SU-DHL-6 (cell line): ENCODE data around the gene HTR2B.

Experiments used
- H2AFZ ChIP-seq: fragments of 200-600 bp; sonication (generic); 2 replicates; pipeline ENCODE4 v1.6.1; 2014; ENCODE audit warnings: low read depth, mild to moderate bottlenecking, moderate library complexity, mixed read lengths, antibody characterized with exemption, low read length; ENCODE audit not compliant: severe bottlenecking
- H3F3A ChIP-seq: fragments of 200-600 bp; shearing (Covaris generic); 2 replicates; pipeline ENCODE4 v1.6.0; 2016; ENCODE audit warnings: antibody characterized with exemption, mild to moderate bottlenecking; ENCODE audit not compliant: insufficient read depth
- H3K27ac ChIP-seq: fragments of 200-600 bp; sonication (generic); 2 replicates; pipeline ENCODE4 v1.5.1; 2016; ENCODE audit warnings: low read depth, mild to moderate bottlenecking, low read length, moderate library complexity, mixed read lengths
- H3K27me3 ChIP-seq: fragments of 200-600 bp; sonication (generic), shearing (Covaris generic); 2 replicates; pipeline ENCODE4 v1.6.0; 2014; ENCODE audit warnings: mild to moderate bottlenecking, low read length
- H3K36me3 ChIP-seq: fragments of 200-600 bp; sonication (generic); 2 replicates; pipeline ENCODE4 v1.6.1; 2014; ENCODE audit warnings: mild to moderate bottlenecking, low read length, mixed read lengths
- H3K4me2 ChIP-seq: fragments of 300-600, 200-600 bp; shearing (Covaris generic), sonication (generic); 2 replicates; pipeline ENCODE4 v1.6.0; 2014; ENCODE audit warnings: low read length, low read depth, mild to moderate bottlenecking; ENCODE audit not compliant: poor library complexity, severe bottlenecking
- H3K4me3 ChIP-seq: fragments of 200-600 bp; sonication (generic); 2 replicates; pipeline ENCODE4 v1.5.1; 2014; ENCODE audit warnings: antibody characterized with exemption, low read length, mild to moderate bottlenecking, mixed read lengths; ENCODE audit not compliant: insufficient read depth, poor library complexity, severe bottlenecking
- H3K79me2 ChIP-seq: fragments of 200-600 bp; sonication (generic); 2 replicates; pipeline ENCODE4 v1.6.1; 2014; ENCODE audit warnings: mild to moderate bottlenecking, low read length, moderate library complexity; ENCODE audit not compliant: insufficient read depth
- H3K9ac ChIP-seq: fragments of 200-600 bp; sonication (generic); 2 replicates; pipeline ENCODE4 v1.7.0; 2014; ENCODE audit warnings: mild to moderate bottlenecking, low read length
- H3K9me2 ChIP-seq: fragments of 200-600 bp; sonication (generic); replicated peaks from 2 replicates; pipeline ENCODE4 v1.6.1; 2014; ENCODE audit warnings: low read length; ENCODE audit not compliant: insufficient read depth
- H3K9me3 ChIP-seq: fragments of 200-600 bp; sonication (generic); 2 replicates; pipeline ENCODE4 v1.6.1; 2014; ENCODE audit warnings: low read length, mixed read lengths; ENCODE audit not compliant: insufficient read depth
- H4K20me1 ChIP-seq: fragments of 200-600 bp; sonication (generic); 2 replicates; pipeline ENCODE4 v1.6.1; 2014; ENCODE audit warnings: low read depth, mild to moderate bottlenecking, antibody characterized with exemption, low read length, moderate library complexity, mixed read lengths
- EZH2phosphoT487 ChIP-seq: fragments of 200-600 bp; sonication (generic), shearing (Covaris generic); conservative IDR thresholded peaks from 2 replicates; pipeline ENCODE4 v1.6.1; 2018; ENCODE audit warnings: mild to moderate bottlenecking, antibody characterized with exemption, low read length, moderate library complexity, mixed read lengths
- TF ChIP-seq, protein P1 (sequence below): fragments of 200-600 bp; sonication (generic); IDR thresholded peaks from one replicate; pipeline ENCODE4 v1.5.1; 2017; ENCODE audit warnings: antibody characterized with exemption, mild to moderate bottlenecking, low read length, moderate library complexity; ENCODE audit not compliant: insufficient read depth, poor library complexity, severe bottlenecking

Gene HTR2B

DNA sequence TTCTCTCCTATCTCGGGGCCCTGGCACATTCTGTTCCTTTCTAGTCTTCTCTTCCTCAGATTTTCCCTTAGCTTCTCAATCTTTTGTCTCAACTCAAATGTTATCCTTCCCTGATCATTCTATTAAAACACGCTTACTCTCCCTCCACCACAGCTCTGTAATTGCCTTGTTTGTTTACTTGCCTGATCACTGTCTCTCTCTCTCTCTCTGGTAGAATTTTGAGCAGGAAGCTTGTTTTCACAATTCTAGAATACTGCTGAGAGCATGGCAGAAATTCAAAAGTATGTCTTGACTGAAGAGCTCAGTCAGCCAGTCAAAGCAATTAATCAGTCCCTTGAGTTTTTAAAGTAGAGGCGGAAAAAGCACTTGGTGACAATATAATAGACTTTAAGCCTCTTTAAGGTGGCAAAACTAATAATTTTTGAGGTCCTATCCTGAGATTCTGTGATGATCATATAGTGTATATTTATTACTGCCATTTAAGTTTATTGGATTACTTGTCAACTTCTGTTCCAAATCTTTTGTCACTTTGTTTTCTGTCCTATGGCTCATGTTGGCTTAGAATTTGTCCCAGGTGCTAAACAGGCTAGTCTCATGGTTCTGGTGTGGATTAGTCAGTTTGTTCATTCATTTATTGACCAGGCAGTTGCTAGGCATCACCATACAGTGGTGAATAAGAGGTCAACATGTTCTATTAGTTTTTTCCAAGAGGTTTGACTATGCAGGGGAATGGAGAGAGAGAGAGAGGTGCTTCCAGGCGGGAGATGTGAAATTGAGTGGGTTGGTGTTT, 65.9 kb downstream of the HTR2B start:
- Histone ChIP-seq H3K4me3 (no peak overlapping the region), H3K27me3 (no peaks in the 10 kb centered on the region), H3K4me2 (peak overlapping the region; percentile 64), H2AFZ (no peak overlapping the region), H3K9me3 (no peaks in the 10 kb centered on the region), H3F3A (no peaks in the 10 kb centered on the region), H3K27ac (no peak overlapping the region), H3K9me2 (no peaks in the 10 kb centered on the region), H4K20me1 (peaks cover 15% of the 10 kb centered on the region; the same call in 1 of the 2 replicates), H3K79me2 (peaks cover 49% of the 10 kb centered on the region), H3K36me3 (peaks cover 25% of the 10 kb centered on the region), H3K9ac (0 out of 2 replicates have a peak overlapping the region, but pooled peaks have one; percentile 90)
- TF ChIP-seq, protein P1, sequence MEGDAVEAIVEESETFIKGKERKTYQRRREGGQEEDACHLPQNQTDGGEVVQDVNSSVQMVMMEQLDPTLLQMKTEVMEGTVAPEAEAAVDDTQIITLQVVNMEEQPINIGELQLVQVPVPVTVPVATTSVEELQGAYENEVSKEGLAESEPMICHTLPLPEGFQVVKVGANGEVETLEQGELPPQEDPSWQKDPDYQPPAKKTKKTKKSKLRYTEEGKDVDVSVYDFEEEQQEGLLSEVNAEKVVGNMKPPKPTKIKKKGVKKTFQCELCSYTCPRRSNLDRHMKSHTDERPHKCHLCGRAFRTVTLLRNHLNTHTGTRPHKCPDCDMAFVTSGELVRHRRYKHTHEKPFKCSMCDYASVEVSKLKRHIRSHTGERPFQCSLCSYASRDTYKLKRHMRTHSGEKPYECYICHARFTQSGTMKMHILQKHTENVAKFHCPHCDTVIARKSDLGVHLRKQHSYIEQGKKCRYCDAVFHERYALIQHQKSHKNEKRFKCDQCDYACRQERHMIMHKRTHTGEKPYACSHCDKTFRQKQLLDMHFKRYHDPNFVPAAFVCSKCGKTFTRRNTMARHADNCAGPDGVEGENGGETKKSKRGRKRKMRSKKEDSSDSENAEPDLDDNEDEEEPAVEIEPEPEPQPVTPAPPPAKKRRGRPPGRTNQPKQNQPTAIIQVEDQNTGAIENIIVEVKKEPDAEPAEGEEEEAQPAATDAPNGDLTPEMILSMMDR, result no peak
- TF ChIP-seq EZH2phosphoT487, result no peak
